Keratinocyte (primary cell): ENCODE results near the gene SLC10A3. TPM values are rescaled to one million over a fixed set of nuclear protein-coding genes. Genes with fewer than 3 reads are reported as not detected.

ENCODE experiments used
- DNase-seq: peaks from one replicate; pipeline ENCODE4 v3.0.0-alpha.2; 2011; ENCODE audit warnings: low read depth, missing footprints, low spot score
- FAIRE-seq: peaks from 2 replicates; lab custom pipeline; 2011; peaks lifted over from hg19 to GRCh38; lab: Jason Lieb, UNC
- H2AFZ ChIP-seq: 2 replicates; pipeline ENCODE4 v1.6.0; 2012; ENCODE audit warnings: low read length, control low read depth, inconsistent platforms; ENCODE audit not compliant: control insufficient read depth
- H3K27ac ChIP-seq: 2 replicates; pipeline ENCODE4 v1.5.1; 2011; ENCODE audit warnings: low read length; ENCODE audit not compliant: control insufficient read depth, insufficient read depth
- H3K27me3 ChIP-seq: 3 replicates; pipeline ENCODE4 v1.6.0; 2011; ENCODE audit warnings: low read length; ENCODE audit not compliant: control insufficient read depth, insufficient read depth; ENCODE audit errors: extremely low read depth
- H3K36me3 ChIP-seq, 2 experiments: 2 replicates in 1 of 2; 3 replicates in 1 of 2; pipeline ENCODE4 v1.5.1; 2011; ENCODE audit warnings: low read length in 2 of 2, mild to moderate bottlenecking in 1 of 2; ENCODE audit not compliant: control insufficient read depth in 2 of 2, insufficient read depth in 2 of 2; ENCODE audit errors: extremely low read depth in 1 of 2
- H3K4me1 ChIP-seq: 3 replicates; pipeline ENCODE4 v1.5.1; 2011; ENCODE audit warnings: low read length; ENCODE audit not compliant: control insufficient read depth, insufficient read depth; ENCODE audit errors: extremely low read depth
- H3K4me2 ChIP-seq: 3 replicates; pipeline ENCODE4 v1.6.0; 2011; ENCODE audit warnings: low read depth, low read length; ENCODE audit not compliant: control insufficient read depth, insufficient read depth; ENCODE audit errors: extremely low read depth
- H3K4me3 ChIP-seq, 3 experiments: fragments of 200-600 bp in 1 of 3; sonication (generic) in 1 of 3; 2 replicates in 2 of 3; 3 replicates in 1 of 3; pipeline ENCODE4 v1.5.1; 2011 to 2016; ENCODE audit warnings: low read length in 3 of 3, mild to moderate bottlenecking in 3 of 3, control low read depth in 2 of 3, inconsistent platforms in 1 of 3, low read depth in 1 of 3, mixed read lengths in 1 of 3, mixed run types in 1 of 3, moderate library complexity in 1 of 3; ENCODE audit not compliant: control insufficient read depth in 2 of 3, insufficient read depth in 2 of 3; ENCODE audit errors: extremely low read depth in 1 of 3
- H3K79me2 ChIP-seq: 2 replicates; pipeline ENCODE4 v1.6.0; 2012; ENCODE audit warnings: low read length; ENCODE audit not compliant: control insufficient read depth, insufficient read depth
- H3K9ac ChIP-seq: 3 replicates; pipeline ENCODE4 v1.6.0; 2011; ENCODE audit warnings: low read length; ENCODE audit not compliant: control insufficient read depth, insufficient read depth; ENCODE audit errors: extremely low read depth
- H3K9me1 ChIP-seq: 3 replicates; pipeline ENCODE4 v1.6.0; 2011; ENCODE audit warnings: low read length; ENCODE audit not compliant: control insufficient read depth, insufficient read depth; ENCODE audit errors: extremely low read depth
- H3K9me3 ChIP-seq: 2 replicates; pipeline ENCODE4 v1.5.1; 2012; ENCODE audit warnings: low read depth, low read length; ENCODE audit not compliant: control insufficient read depth
- H4K20me1 ChIP-seq: 3 replicates; pipeline ENCODE4 v1.6.0; 2011; ENCODE audit warnings: low read length; ENCODE audit not compliant: control insufficient read depth, insufficient read depth; ENCODE audit errors: extremely low read depth
- CTCF ChIP-seq, 3 experiments: IDR thresholded peaks in 1 of 3; conservative IDR thresholded peaks in 1 of 3; optimal IDR thresholded peaks in 1 of 3; 2 replicates in 2 of 3; 3 replicates in 1 of 3; pipeline versions ENCODE3 to v1.5.1; 2011; ENCODE audit warnings: low read length in 3 of 3, mild to moderate bottlenecking in 3 of 3, moderate library complexity in 2 of 3, control low read depth in 1 of 3, inconsistent platforms in 1 of 3; ENCODE audit not compliant: insufficient read depth in 2 of 3; ENCODE audit errors: extremely low read depth in 1 of 3
- EZH2 ChIP-seq: IDR thresholded peaks from one replicate; pipeline ENCODE4 v1.6.1; 2012; ENCODE audit warnings: inconsistent platforms, mild to moderate bottlenecking, low read length, moderate library complexity
- dilution Hi-C: fragments of 300-500 bp; cut with MboI; formaldehyde crosslinking; loops from one replicate; pipeline ENCODE4 v1.7.0; 2020; ENCODE audit warnings: low sequenced_read_pairs; ENCODE audit not compliant: extremely low pct_ligation_motif_present
- polyA plus RNA-seq, 5 experiments: library from polyadenylated mRNA; depleted of rRNA in 3 of 5; stranded (reverse) in 3 of 5; stranded (forward) in 1 of 5; unstranded in 1 of 5; fragments of >200 nt; gene quantifications; 1 replicate in 1 of 5; 2 replicates in 3 of 5; 3 replicates in 1 of 5; pipeline versions ENCODE4 v1.2.1 to v1.2.3, GENCODE V29; 2011 to 2012; ENCODE audit warnings: missing spikeins in 2 of 5, low read depth in 1 of 5, low replicate concordance in 1 of 5

Gene SLC10A3
- polyA plus RNA-seq, 1 donor (not counting 4 experiments of a cell fraction or from before 2014, with no cell fraction given), result 8.1 TPM

GRCh38 chrX:154506483-154507332, 16.3 kb upstream of the SLC10A3 start:
- FAIRE-seq, result no peak
- H4K20me1 ChIP-seq, result no peaks in the 10 kb centered on the region

GRCh38 chrX:154505734-154506133, 15.3 kb upstream of the SLC10A3 start:
- Histone ChIP-seq H4K20me1 (no peaks in the 10 kb centered on the region), H3K4me1 (no peaks in the 10 kb centered on the region), H3K27ac (no peak overlapping the region), H3K27me3 (no peaks in the 10 kb centered on the region), H2AFZ (no peak overlapping the region), H3K4me2 (no peak overlapping the region), H3K9me3 (peaks cover 3% of the 10 kb centered on the region), H3K9ac (no peak overlapping the region), H3K4me3 (no peak overlapping the region), H3K36me3 (no peaks in the 10 kb centered on the region), H3K9me1 (no peaks in the 10 kb centered on the region), H3K79me2 (no peaks in the 10 kb centered on the region)
- TF ChIP-seq CTCF (optimal IDR thresholded peaks at IDR 0.05 in 1 of 3, IDR thresholded peaks at IDR 0.05 in 1 of 3, conservative IDR thresholded peaks at IDR 0.05 in 1 of 3; ENCODE audit: extremely low read depth in 1 of 3, insufficient read depth in 2 of 3, low read length in 3 of 3) (no peak), EZH2 (no peak)
- dilution Hi-C loops, result no loop called here
- no peak for DNase-seq
- no peak for FAIRE-seq

More at GRCh38 chrX:154506483-154507332, 16.3 kb upstream of the SLC10A3 start:
- Histone ChIP-seq H3K4me3 (no peak overlapping the region), H3K9me3 (peaks cover 3% of the 10 kb centered on the region), H3K4me1 (no peaks in the 10 kb centered on the region), H3K79me2 (no peaks in the 10 kb centered on the region), H2AFZ (no peak overlapping the region), H3K36me3 (no peaks in the 10 kb centered on the region), H3K27ac (no peak overlapping the region), H3K4me2 (no peak overlapping the region), H3K9me1 (no peaks in the 10 kb centered on the region), H3K27me3 (no peaks in the 10 kb centered on the region), H3K9ac (no peak overlapping the region)
- dilution Hi-C loops, result no loop called here
- DNase-seq, result no peak
- TF ChIP-seq EZH2, result no peak
- TF ChIP-seq CTCF (optimal IDR thresholded peaks at IDR 0.05 in 1 of 3, IDR thresholded peaks at IDR 0.05 in 1 of 3, conservative IDR thresholded peaks at IDR 0.05 in 1 of 3; ENCODE audit: extremely low read depth in 1 of 3, insufficient read depth in 2 of 3, low read length in 3 of 3), result no peak
